Right atrium auricular region (tissue), 2 donors: ENCODE data around the gene GMEB2. TPM values are rescaled to one million over a fixed set of nuclear protein-coding genes. Genes with fewer than 3 reads are reported as not detected.
A peak's percentile ranks its signal among the peaks of the same experiment; 100 is the strongest.
"Not testable (repeated sequence)": the region's sequence is repeated elsewhere in the genome, so short reads cannot be mapped to it uniquely, and the experiment has no call there.

Source experiments
- DNase-seq: peaks from one replicate; pipeline ENCODE4 v3.0.0-alpha.2; 2019; ENCODE audit warnings: low spot score
- H3K27ac ChIP-seq, 2 donors: fragments of 200-600 bp; sonication (generic); 1 replicate in 1 of 2; 2 replicates in 1 of 2; pipeline ENCODE4 v1.5.1; 2016 to 2019
- H3K27me3 ChIP-seq, 2 donors: fragments of 200-600 bp; sonication (generic); one replicate each; pipeline versions ENCODE4 v1.5.1 to v1.6.0; 2017 to 2019
- H3K36me3 ChIP-seq: fragments of 200-600 bp; sonication (generic); one replicate; pipeline ENCODE4 v1.5.1; 2016
- H3K4me1 ChIP-seq, 2 donors: fragments of 200-600 bp; sonication (generic); one replicate each; pipeline versions ENCODE4 v1.5.1 to v1.6.0; 2017 to 2019
- H3K4me3 ChIP-seq, 2 donors: fragments of 200-600 bp; sonication (generic); 1 replicate in 1 of 2; 2 replicates in 1 of 2; pipeline ENCODE4 v1.5.1; 2017 to 2019; ENCODE audit warnings: mild to moderate bottlenecking in 1 of 2, moderate library complexity in 1 of 2
- H3K9me3 ChIP-seq, 2 donors: fragments of 200-600 bp; sonication (generic); one replicate each; pipeline ENCODE4 v1.5.1; 2019
- total RNA-seq, 2 donors: library from RNA; depleted of rRNA; stranded (reverse); fragments of >200 nt; gene quantifications; one replicate each; pipeline ENCODE4 v1.1.0, GENCODE V29; 2016
- TF ChIP-seq, protein P1 (sequence below), 2 donors: fragments of 200-600 bp; sonication (generic); IDR thresholded peaks; one replicate each; pipeline ENCODE4 v1.5.1; 2019; ENCODE audit warnings: antibody characterized with exemption in 2 of 2

The GMEB2 gene
- total RNA-seq, 2 donors from 2014 or later, result 5.8 to 9.4 TPM

DNA sequence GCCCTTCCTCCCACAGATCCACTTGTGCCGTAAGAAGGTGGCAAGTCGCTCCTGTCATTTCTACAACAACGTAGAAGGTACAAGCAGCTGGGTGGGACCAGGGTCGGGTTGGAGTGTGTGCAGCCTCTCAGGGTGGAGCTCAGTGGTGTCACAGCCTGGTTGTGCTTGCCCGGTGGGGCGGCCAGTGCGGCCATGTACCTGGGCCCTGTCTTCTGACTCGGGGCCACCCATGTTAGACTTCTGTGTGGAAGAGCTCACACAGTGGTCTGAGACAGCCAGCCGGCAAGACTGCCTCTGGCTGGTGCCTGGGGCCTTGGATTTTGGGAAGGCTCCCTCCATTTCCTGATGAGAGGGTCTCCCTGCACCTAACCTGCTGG is 35.9 kb upstream of the GMEB2 start:
- no peak for DNase-seq
- no peak overlapping the region for H3K4me3 ChIP-seq
- no peaks in the 10 kb centered on the region for H3K27me3 ChIP-seq
- H3K27ac ChIP-seq, result no peak overlapping the region
- H3K4me1 ChIP-seq, result peaks cover 0 to 12% of the 10 kb centered on the region in 2 donors
- TF ChIP-seq, protein P1, sequence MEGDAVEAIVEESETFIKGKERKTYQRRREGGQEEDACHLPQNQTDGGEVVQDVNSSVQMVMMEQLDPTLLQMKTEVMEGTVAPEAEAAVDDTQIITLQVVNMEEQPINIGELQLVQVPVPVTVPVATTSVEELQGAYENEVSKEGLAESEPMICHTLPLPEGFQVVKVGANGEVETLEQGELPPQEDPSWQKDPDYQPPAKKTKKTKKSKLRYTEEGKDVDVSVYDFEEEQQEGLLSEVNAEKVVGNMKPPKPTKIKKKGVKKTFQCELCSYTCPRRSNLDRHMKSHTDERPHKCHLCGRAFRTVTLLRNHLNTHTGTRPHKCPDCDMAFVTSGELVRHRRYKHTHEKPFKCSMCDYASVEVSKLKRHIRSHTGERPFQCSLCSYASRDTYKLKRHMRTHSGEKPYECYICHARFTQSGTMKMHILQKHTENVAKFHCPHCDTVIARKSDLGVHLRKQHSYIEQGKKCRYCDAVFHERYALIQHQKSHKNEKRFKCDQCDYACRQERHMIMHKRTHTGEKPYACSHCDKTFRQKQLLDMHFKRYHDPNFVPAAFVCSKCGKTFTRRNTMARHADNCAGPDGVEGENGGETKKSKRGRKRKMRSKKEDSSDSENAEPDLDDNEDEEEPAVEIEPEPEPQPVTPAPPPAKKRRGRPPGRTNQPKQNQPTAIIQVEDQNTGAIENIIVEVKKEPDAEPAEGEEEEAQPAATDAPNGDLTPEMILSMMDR (IDR thresholded peaks at IDR 0.05), result no peak
- H3K9me3 ChIP-seq, result no peaks in the 10 kb centered on the region
- H3K36me3 ChIP-seq, result peaks cover 33% of the 10 kb centered on the region

DNA sequence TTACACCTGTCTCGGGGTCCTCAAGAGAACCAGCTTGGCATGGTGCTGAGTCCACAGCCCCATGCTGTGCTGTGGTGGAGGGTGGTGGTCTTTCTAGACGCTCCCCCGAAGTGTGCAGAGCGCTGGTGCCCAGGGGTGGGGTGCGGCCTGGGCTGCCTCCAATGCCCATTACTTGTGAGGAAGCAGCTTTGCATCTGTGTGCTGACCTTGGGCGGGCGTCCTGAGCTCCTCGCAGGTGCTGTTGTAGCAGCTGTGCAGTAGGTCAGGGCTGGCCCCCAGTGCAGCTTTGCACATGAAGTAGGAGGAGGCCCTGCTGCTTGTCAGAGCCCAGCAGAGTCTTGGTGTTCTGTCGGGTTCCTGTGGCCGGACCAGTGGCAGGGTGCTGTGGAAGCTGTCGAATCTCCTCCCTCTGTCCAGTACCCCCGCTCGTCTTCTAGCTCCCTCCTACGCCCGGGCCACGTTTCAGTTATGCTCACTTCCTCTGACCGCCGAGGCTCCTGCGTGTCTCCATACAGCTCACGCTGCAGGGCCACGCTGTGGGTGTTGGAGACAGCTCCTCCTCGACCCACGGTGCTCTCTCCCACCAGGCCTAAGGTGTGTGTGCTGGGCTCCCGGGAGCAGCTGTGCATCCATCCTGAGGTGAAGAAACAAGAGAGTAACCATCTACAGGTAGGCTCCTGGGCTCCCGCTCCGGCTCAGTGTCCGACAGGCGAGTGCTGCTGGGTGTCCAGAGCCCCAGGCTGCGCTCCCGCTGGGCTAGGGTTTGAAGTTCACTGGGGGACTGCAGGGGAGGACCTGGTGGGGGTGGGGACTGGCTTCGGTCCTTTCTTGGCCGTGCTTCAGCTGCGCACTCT is 35.3 kb upstream of the GMEB2 start:
- no peaks in the 10 kb centered on the region for H3K27me3 ChIP-seq
- TF ChIP-seq, protein P1 (IDR thresholded peaks at IDR 0.05), result no peak
- no peak for DNase-seq
- no peak overlapping the region for H3K27ac ChIP-seq
- no peak overlapping the region for H3K4me3 ChIP-seq
- H3K9me3 ChIP-seq, result no peaks in the 10 kb centered on the region
- peaks cover 0 to 18% of the 10 kb centered on the region in 2 donors for H3K4me1 ChIP-seq
- peaks cover 26% of the 10 kb centered on the region for H3K36me3 ChIP-seq

DNA sequence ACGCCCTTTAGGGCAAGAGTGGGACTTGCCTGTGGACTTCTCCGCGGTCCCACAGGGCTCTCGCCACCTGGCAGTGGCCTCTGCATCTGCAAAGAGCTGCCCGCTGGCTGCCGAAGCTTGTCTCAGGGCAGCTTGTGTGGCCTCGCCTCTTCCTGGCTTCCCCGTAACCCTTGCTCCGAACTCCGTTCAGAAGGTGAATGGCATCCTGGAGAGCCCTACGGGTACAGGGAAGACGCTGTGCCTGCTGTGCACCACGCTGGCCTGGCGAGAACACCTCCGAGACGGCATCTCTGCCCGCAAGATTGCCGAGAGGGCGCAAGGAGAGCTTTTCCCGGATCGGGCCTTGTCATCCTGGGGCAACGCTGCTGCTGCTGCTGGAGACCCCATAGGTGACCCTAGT is 34.2 kb upstream of the GMEB2 start:
- Histone ChIP-seq H3K9me3 (no peaks in the 10 kb centered on the region), H3K27me3 (no peaks in the 10 kb centered on the region), H3K4me3 (no peak overlapping the region), H3K36me3 (peaks cover 24% of the 10 kb centered on the region), H3K27ac (no peak overlapping the region), H3K4me1 (peaks cover 0 to 21% of the 10 kb centered on the region in 2 donors)
- TF ChIP-seq, protein P1 (IDR thresholded peaks at IDR 0.05), result no peak
- no peak for DNase-seq

DNA sequence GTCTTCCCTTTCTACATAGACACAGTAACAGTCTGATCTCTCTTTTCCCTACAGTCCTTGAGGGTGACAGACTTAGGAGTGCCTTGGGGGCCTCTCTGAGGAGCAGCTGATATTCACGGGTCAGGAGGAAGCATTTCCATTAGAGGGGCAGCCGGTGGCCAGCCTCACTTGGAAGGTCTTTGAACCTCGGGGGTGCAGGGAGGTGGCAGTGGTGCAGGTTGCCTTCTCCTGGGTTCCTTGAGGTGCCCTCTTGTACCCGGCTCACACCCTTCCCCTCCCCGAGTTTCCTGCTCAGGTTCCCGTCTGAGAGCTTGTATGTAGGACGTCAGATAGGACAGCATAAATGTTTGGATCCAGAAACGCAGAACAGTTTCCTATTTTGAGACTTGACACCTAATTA is 33.7 kb upstream of the GMEB2 start:
- Histone ChIP-seq H3K9me3 (no peaks in the 10 kb centered on the region), H3K36me3 (peaks cover 24% of the 10 kb centered on the region), H3K4me1 (peaks cover 0 to 21% of the 10 kb centered on the region in 2 donors), H3K4me3 (no peak overlapping the region), H3K27me3 (no peaks in the 10 kb centered on the region), H3K27ac (no peak overlapping the region)
- TF ChIP-seq, protein P1 (IDR thresholded peaks at IDR 0.05), result no peak
- no peak for DNase-seq

DNA sequence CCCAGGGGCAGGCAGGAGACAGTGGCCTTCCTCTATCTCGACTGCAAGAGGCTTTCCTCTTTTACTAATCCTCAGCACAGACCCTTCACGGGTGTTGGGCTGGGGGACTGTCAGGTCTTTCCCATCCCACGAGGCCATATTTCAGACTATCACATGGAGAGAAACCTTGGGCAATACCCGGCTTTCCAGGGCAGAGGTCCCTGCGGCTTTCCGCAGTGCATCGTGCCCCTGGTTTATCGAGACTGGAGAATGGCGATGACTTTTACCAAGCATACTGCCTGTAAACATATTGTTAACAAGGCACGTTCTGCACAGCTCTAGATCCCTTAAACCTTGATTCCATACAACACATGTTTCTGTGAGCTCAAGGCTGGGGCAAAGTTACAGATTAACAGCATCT is 33.3 kb upstream of the GMEB2 start:
- Histone ChIP-seq H3K4me1 (peaks cover 0 to 21% of the 10 kb centered on the region in 2 donors), H3K36me3 (peaks cover 24% of the 10 kb centered on the region)
- not testable (repeated sequence) for H3K27me3 ChIP-seq, DNase-seq, H3K27ac ChIP-seq, H3K4me3 ChIP-seq, H3K9me3 ChIP-seq

DNA sequence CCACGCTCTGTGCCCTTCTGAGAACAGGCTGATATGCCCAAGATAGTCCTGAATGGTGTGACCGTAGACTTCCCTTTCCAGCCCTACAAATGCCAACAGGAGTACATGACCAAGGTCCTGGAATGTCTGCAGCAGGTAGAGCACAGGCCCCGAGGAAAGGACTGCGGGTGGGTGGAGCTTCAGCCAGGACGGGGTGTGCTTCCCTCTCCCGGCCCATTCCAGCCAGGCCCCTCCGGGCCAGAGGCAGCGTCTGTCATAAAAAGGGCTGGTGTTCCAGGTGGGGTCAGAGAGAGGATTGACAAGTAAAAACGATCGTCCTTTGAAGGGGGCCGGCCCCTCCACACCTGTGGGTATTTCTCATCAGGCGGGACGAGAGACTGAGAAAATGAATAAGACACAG is 32.5 kb upstream of the GMEB2 start:
- Histone ChIP-seq H3K9me3 (no peaks in the 10 kb centered on the region), H3K4me3 (peak overlapping the region; percentile 63 to 78), H3K27ac (peak overlapping the region; percentile 81 to 82), H3K27me3 (no peaks in the 10 kb centered on the region), H3K4me1 (peaks cover 0 to 21% of the 10 kb centered on the region in 2 donors), H3K36me3 (peaks cover 24% of the 10 kb centered on the region)
- TF ChIP-seq, protein P1 (IDR thresholded peaks at IDR 0.05), result no peak
- no peak for DNase-seq
